Measurements from ENCODE around the gene LIAS. TPM values are rescaled to one million over a fixed set of nuclear protein-coding genes. Genes with fewer than 3 reads are reported as not detected.

Gene LIAS
- total and polyA plus RNA-seq, 2 of the 13 experiments (the other 11 are each of a cell fraction or from before 2014, with no cell fraction given) = 16.0 to 16.6 TPM

DNA sequence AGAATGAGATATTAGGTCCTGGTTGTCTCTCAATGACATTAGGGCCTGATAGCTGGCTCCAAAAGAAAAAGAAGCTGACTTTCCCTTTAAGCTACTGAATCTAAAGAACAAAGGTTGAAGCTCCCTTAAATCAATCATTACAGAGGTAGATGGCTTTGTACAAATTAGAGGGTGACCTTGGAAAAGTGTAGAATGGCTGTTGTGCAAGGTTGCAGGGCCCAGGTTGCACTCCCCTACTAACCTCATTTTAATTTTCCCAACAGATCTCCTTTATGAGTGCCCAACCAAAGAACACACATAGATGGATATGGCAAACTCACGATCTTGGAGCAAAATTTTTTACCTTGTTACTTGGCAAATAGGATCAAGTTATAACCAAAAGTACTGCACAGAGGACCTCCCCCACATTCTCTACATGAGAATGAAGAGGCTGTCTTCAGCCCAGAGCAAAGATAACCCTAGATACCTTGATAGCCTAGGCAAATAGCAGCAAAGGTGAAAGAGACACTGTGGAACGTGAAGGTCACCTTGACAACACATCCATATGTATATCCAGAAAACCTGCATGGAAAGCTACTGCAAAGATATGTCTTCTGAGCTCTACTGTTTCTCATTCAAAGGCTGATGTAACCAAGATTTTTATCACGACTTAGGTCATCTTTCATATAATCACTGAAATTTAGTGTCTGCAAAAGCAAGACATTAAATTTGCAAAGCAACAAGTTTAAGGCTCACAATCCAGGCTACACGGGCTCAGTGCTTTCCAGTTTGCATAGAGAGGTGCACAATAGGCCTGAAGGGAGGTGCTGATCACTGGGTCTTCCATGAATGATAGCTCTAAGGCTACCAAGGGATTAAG lies 29.2 kb upstream of the LIAS start (continued):
- TF ChIP-seq, protein P1, sequence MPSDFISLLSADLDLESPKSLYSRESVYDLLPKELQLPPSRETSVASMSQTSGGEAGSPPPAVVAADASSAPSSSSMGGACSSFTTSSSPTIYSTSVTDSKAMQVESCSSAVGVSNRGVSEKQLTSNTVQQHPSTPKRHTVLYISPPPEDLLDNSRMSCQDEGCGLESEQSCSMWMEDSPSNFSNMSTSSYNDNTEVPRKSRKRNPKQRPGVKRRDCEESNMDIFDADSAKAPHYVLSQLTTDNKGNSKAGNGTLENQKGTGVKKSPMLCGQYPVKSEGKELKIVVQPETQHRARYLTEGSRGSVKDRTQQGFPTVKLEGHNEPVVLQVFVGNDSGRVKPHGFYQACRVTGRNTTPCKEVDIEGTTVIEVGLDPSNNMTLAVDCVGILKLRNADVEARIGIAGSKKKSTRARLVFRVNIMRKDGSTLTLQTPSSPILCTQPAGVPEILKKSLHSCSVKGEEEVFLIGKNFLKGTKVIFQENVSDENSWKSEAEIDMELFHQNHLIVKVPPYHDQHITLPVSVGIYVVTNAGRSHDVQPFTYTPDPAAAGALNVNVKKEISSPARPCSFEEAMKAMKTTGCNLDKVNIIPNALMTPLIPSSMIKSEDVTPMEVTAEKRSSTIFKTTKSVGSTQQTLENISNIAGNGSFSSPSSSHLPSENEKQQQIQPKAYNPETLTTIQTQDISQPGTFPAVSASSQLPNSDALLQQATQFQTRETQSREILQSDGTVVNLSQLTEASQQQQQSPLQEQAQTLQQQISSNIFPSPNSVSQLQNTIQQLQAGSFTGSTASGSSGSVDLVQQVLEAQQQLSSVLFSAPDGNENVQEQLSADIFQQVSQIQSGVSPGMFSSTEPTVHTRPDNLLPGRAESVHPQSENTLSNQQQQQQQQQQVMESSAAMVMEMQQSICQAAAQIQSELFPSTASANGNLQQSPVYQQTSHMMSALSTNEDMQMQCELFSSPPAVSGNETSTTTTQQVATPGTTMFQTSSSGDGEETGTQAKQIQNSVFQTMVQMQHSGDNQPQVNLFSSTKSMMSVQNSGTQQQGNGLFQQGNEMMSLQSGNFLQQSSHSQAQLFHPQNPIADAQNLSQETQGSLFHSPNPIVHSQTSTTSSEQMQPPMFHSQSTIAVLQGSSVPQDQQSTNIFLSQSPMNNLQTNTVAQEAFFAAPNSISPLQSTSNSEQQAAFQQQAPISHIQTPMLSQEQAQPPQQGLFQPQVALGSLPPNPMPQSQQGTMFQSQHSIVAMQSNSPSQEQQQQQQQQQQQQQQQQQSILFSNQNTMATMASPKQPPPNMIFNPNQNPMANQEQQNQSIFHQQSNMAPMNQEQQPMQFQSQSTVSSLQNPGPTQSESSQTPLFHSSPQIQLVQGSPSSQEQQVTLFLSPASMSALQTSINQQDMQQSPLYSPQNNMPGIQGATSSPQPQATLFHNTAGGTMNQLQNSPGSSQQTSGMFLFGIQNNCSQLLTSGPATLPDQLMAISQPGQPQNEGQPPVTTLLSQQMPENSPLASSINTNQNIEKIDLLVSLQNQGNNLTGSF (CRISPR knock-in tag; IDR thresholded peaks at IDR 0.05) = no peak
- TF ChIP-seq, protein P2, sequence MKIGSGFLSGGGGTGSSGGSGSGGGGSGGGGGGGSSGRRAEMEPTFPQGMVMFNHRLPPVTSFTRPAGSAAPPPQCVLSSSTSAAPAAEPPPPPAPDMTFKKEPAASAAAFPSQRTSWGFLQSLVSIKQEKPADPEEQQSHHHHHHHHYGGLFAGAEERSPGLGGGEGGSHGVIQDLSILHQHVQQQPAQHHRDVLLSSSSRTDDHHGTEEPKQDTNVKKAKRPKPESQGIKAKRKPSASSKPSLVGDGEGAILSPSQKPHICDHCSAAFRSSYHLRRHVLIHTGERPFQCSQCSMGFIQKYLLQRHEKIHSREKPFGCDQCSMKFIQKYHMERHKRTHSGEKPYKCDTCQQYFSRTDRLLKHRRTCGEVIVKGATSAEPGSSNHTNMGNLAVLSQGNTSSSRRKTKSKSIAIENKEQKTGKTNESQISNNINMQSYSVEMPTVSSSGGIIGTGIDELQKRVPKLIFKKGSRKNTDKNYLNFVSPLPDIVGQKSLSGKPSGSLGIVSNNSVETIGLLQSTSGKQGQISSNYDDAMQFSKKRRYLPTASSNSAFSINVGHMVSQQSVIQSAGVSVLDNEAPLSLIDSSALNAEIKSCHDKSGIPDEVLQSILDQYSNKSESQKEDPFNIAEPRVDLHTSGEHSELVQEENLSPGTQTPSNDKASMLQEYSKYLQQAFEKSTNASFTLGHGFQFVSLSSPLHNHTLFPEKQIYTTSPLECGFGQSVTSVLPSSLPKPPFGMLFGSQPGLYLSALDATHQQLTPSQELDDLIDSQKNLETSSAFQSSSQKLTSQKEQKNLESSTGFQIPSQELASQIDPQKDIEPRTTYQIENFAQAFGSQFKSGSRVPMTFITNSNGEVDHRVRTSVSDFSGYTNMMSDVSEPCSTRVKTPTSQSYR (CRISPR knock-in tag; IDR thresholded peaks at IDR 0.05; ENCODE audit: borderline replicate concordance) = peak; percentile 69
- TF ChIP-seq, protein P3, sequence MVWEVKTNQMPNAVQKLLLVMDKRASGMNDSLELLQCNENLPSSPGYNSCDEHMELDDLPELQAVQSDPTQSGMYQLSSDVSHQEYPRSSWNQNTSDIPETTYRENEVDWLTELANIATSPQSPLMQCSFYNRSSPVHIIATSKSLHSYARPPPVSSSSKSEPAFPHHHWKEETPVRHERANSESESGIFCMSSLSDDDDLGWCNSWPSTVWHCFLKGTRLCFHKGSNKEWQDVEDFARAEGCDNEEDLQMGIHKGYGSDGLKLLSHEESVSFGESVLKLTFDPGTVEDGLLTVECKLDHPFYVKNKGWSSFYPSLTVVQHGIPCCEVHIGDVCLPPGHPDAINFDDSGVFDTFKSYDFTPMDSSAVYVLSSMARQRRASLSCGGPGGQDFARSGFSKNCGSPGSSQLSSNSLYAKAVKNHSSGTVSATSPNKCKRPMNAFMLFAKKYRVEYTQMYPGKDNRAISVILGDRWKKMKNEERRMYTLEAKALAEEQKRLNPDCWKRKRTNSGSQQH (CRISPR knock-in tag; IDR thresholded peaks at IDR 0.05; ENCODE audit: low read depth) = no peak
- TF ChIP-seq ZBTB8A (CRISPR knock-in tag; IDR thresholded peaks at IDR 0.05; ENCODE audit: borderline replicate concordance, low read depth) = no peak
- TF ChIP-seq DNMT3B (CRISPR knock-in tag; conservative IDR thresholded peaks at IDR 0.05) = no peak
- TF ChIP-seq HOXD1 (CRISPR knock-in tag; IDR thresholded peaks at IDR 0.05) = no peak
- no peak for TF ChIP-seq ZNF567 (CRISPR knock-in tag; IDR thresholded peaks at IDR 0.05; ENCODE audit: borderline replicate concordance)
- no peak for TF ChIP-seq SRSF1 (optimal IDR thresholded peaks at IDR 0.05; ENCODE audit: low read depth, low read length)
- TF ChIP-seq, protein P4, sequence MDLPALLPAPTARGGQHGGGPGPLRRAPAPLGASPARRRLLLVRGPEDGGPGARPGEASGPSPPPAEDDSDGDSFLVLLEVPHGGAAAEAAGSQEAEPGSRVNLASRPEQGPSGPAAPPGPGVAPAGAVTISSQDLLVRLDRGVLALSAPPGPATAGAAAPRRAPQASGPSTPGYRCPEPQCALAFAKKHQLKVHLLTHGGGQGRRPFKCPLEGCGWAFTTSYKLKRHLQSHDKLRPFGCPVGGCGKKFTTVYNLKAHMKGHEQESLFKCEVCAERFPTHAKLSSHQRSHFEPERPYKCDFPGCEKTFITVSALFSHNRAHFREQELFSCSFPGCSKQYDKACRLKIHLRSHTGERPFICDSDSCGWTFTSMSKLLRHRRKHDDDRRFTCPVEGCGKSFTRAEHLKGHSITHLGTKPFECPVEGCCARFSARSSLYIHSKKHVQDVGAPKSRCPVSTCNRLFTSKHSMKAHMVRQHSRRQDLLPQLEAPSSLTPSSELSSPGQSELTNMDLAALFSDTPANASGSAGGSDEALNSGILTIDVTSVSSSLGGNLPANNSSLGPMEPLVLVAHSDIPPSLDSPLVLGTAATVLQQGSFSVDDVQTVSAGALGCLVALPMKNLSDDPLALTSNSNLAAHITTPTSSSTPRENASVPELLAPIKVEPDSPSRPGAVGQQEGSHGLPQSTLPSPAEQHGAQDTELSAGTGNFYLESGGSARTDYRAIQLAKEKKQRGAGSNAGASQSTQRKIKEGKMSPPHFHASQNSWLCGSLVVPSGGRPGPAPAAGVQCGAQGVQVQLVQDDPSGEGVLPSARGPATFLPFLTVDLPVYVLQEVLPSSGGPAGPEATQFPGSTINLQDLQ (CRISPR knock-in tag; IDR thresholded peaks at IDR 0.05) = no peak
- TF ChIP-seq NONO (IDR thresholded peaks at IDR 0.05) = no peak
- peak; percentile 43 for TF ChIP-seq NONO (CRISPR knock-in tag; conservative IDR thresholded peaks at IDR 0.05)
- no peak for TF ChIP-seq ZMAT3 (CRISPR knock-in tag; conservative IDR thresholded peaks at IDR 0.05)

Measured in HepG2 (cell line).